GM23338 (cell line): ENCODE data around the gene TBPL1. TPM values are rescaled to one million over a fixed set of nuclear protein-coding genes. Genes with fewer than 3 reads are reported as not detected.

Experiments
- ATAC-seq: fragments of 200-7000 bp; cut with Tn5 transposase; 3 replicates; pipeline ENCODE4 v1.9.1; 2020
- DNase-seq: peaks from one replicate; pipeline ENCODE4 v3.0.0-alpha.2; 2015; ENCODE audit warnings: low spot score
- H2AFZ ChIP-seq: fragments of 200-600 bp; sonication (generic); 2 replicates; pipeline ENCODE4 v1.8.0; 2016; ENCODE audit warnings: antibody characterized with exemption, mild to moderate bottlenecking, moderate library complexity
- H3F3A ChIP-seq: fragments of 200-600 bp; sonication (generic); replicated peaks from 2 replicates; pipeline ENCODE4 v1.8.0; 2017; ENCODE audit warnings: antibody characterized with exemption, mixed run types, low read depth
- H3K27ac ChIP-seq: fragments of 200-600 bp; sonication (generic); 2 replicates; pipeline ENCODE4 v1.6.1; 2016; ENCODE audit warnings: low read depth
- H3K27me3 ChIP-seq: fragments of 200-600 bp; sonication (generic); 2 replicates; pipeline ENCODE4 v1.8.0; 2016; ENCODE audit warnings: mild to moderate bottlenecking, mixed run types, moderate library complexity; ENCODE audit not compliant: insufficient read depth
- H3K36me3 ChIP-seq: fragments of 200-600 bp; sonication (generic); 2 replicates; pipeline ENCODE4 v1.8.0; 2016; ENCODE audit warnings: mild to moderate bottlenecking; ENCODE audit not compliant: insufficient read depth
- H3K4me1 ChIP-seq: fragments of 200-600 bp; sonication (generic); 2 replicates; pipeline ENCODE4 v1.8.0; 2016; ENCODE audit warnings: mild to moderate bottlenecking, moderate library complexity; ENCODE audit not compliant: insufficient read depth
- H3K4me2 ChIP-seq: fragments of 200-600 bp; sonication (generic); 2 replicates; pipeline ENCODE4 v1.7.1; 2017; ENCODE audit warnings: mixed run types
- H3K4me3 ChIP-seq: fragments of 200-600 bp; sonication (generic); 2 replicates; pipeline ENCODE4 v1.6.1; 2016; ENCODE audit warnings: mixed run types
- H3K79me2 ChIP-seq: fragments of 200-600 bp; sonication (generic); replicated peaks from 2 replicates; pipeline ENCODE4 v1.8.0; 2017; ENCODE audit warnings: mild to moderate bottlenecking; ENCODE audit not compliant: insufficient read depth
- H3K9me2 ChIP-seq: fragments of 200-600 bp; sonication (generic); 2 replicates; pipeline ENCODE4 v1.8.0; 2017; ENCODE audit not compliant: insufficient read depth
- H4K20me1 ChIP-seq: fragments of 200-600 bp; sonication (generic); replicated peaks from 2 replicates; pipeline ENCODE4 v1.8.0; 2017; ENCODE audit warnings: mild to moderate bottlenecking; ENCODE audit not compliant: insufficient read depth
- H3K27ac Mint-ChIP-seq: 2 replicates; pipeline ENCODE4 v1.8.0; 2020; ENCODE audit warnings: inconsistent platforms, mild to moderate bottlenecking, moderate library complexity, mixed read lengths
- H3K27me3 Mint-ChIP-seq: 3 replicates; pipeline ENCODE4 v1.8.0; 2022; ENCODE audit warnings: low read depth, mild to moderate bottlenecking, moderate library complexity, mixed read lengths, inconsistent platforms; ENCODE audit not compliant: insufficient read depth, poor library complexity
- H3K36me3 Mint-ChIP-seq: 3 replicates; pipeline ENCODE4 v1.8.0; 2021; ENCODE audit warnings: low read depth, mild to moderate bottlenecking, inconsistent platforms, moderate library complexity, mixed read lengths
- H3K4me1 Mint-ChIP-seq: 3 replicates; pipeline ENCODE4 v1.8.0; 2020; ENCODE audit warnings: mild to moderate bottlenecking, inconsistent platforms, mixed read lengths
- H3K4me3 Mint-ChIP-seq: 3 replicates; pipeline ENCODE4 v1.8.0; 2021; ENCODE audit warnings: moderate library complexity, mild to moderate bottlenecking, inconsistent platforms, mixed read lengths
- H3K9me3 Mint-ChIP-seq: 3 replicates; pipeline ENCODE4 v1.8.0; 2020; ENCODE audit warnings: moderate library complexity, mild to moderate bottlenecking, inconsistent platforms, mixed read lengths
- CTCF ChIP-seq, 2 experiments: fragments of 200-600 bp in 1 of 2; sonication (generic) in 1 of 2; conservative IDR thresholded peaks; 2 replicates each; pipeline versions ENCODE4 v1.5.1 to v1.6.1; 2016 to 2017; ENCODE audit warnings: antibody characterized with exemption in 2 of 2, low read depth in 2 of 2, mild to moderate bottlenecking in 2 of 2, moderate library complexity in 1 of 2
- ETS1 ChIP-seq: IDR thresholded peaks from 2 replicates; pipeline ENCODE4 v1.6.1; 2016; ENCODE audit warnings: antibody characterized with exemption
- REST ChIP-seq: IDR thresholded peaks from one replicate; pipeline ENCODE4 v1.6.1; 2018; ENCODE audit warnings: antibody characterized with exemption; ENCODE audit not compliant: unreplicated experiment
- ZNF114 ChIP-seq: fragments of 250-450 bp; sonication (Bioruptor Pico); IDR thresholded peaks from 2 replicates; pipeline ENCODE4 v1.5.0; 2020; ENCODE audit warnings: mild to moderate bottlenecking, moderate library complexity
- polyA plus RNA-seq: library from polyadenylated mRNA; unstranded; fragments of >200 nt; fragmentation: Nextera tagmentation; extraction: Ambion mirVana; gene quantifications from 2 replicates; pipeline ENCODE4 v1.2.1, GENCODE V29; 2016
- total RNA-seq: library from RNA; depleted of rRNA; stranded (reverse); fragments of >200 nt; shearing (Covaris generic); gene quantifications from 2 replicates; pipeline ENCODE4 v1.2.3, GENCODE V29; 2014

The TBPL1 gene
- total and polyA plus RNA-seq, 2 experiments from 2014 or later: 72.9 to 139 TPM

GRCh38 chr6:134004714-134005113 is 51.7 kb downstream of the TBPL1 start:
- Histone ChIP-seq H2AFZ (no peak overlapping the region), H3K4me1 (peaks cover 5% of the 10 kb centered on the region), H3K27ac (no peak overlapping the region), H3K9me2 (no peaks in the 10 kb centered on the region), H4K20me1 (no peaks in the 10 kb centered on the region), H3K27me3 (no peaks in the 10 kb centered on the region), H3K36me3 (no peaks in the 10 kb centered on the region), H3K4me3 (no peak overlapping the region), H3K79me2 (no peaks in the 10 kb centered on the region), H3K4me2 (no peak overlapping the region), H3F3A (no peaks in the 10 kb centered on the region)
- peaks cover 11% of the 10 kb centered on the region for H3K4me1 Mint-ChIP-seq
- no peaks in the 10 kb centered on the region for H3K9me3 Mint-ChIP-seq
- no peaks in the 10 kb centered on the region for H3K27me3 Mint-ChIP-seq
- TF ChIP-seq REST (no peak), CTCF (conservative IDR thresholded peaks at IDR 0.05; ENCODE audit: low read depth in 2 of 2) (peak; percentile 32 to 34; a peak in 2 of 4 replicates)
- H3K4me3 Mint-ChIP-seq: no peak overlapping the region
- DNase-seq: no peak
- no peaks in the 10 kb centered on the region for H3K36me3 Mint-ChIP-seq
- no peak for ATAC-seq
- no peak overlapping the region for H3K27ac Mint-ChIP-seq

GRCh38 chr6:134005800-134006199 is 52.8 kb downstream of the TBPL1 start:
- H3K4me1 ChIP-seq: peaks cover under 1% of the 10 kb centered on the region; the same call in 1 of the 2 replicates
- no peak overlapping the region for H3K27ac ChIP-seq
- Mint-ChIP-seq H3K9me3 (no peaks in the 10 kb centered on the region), H3K27ac (no peak overlapping the region), H3K36me3 (no peaks in the 10 kb centered on the region), H3K4me1 (peaks cover 6% of the 10 kb centered on the region), H3K27me3 (peaks cover 4% of the 10 kb centered on the region), H3K4me3 (no peak overlapping the region)
- H3K9me2 ChIP-seq: no peaks in the 10 kb centered on the region
- no peaks in the 10 kb centered on the region for H3K36me3 ChIP-seq
- H3K4me3 ChIP-seq: no peak overlapping the region
- no peaks in the 10 kb centered on the region for H3K27me3 ChIP-seq
- no peak overlapping the region for H2AFZ ChIP-seq
- H3F3A ChIP-seq: no peaks in the 10 kb centered on the region
- H4K20me1 ChIP-seq: no peaks in the 10 kb centered on the region
- H3K79me2 ChIP-seq: no peaks in the 10 kb centered on the region
- H3K4me2 ChIP-seq: no peak overlapping the region
- ATAC-seq (no peak), DNase-seq (no peak)
- TF ChIP-seq REST (no peak), ZNF114 (CRISPR knock-in tag) (no peak), ETS1 (no peak)
